ENCODE results near the gene MT4.
A peak's percentile ranks its signal among the peaks of the same experiment; 100 is the strongest.

MT4 gene

GRCh38 chr16:56564793-56565477 lies at the start of gene MT4:
Gene MT4, plus strand, starts transcription at chr16:56565073. Its CDS starts 56 bp downstream, at chr16:56565129.
- no peak for DNase-seq (ENCODE audit: low read depth in 1 of 2, low spot score in 1 of 2)

GRCh38 chr16:56515665-56516064 lies 49.2 kb upstream of the MT4 start:
- no peak for DNase-seq (ENCODE audit: low read depth in 1 of 2, low spot score in 1 of 2)

- DNase-seq (ENCODE audit: low read depth in 1 of 2, low spot score in 1 of 2) = no peak
Observed at GRCh38 chr16:56517206-56517605, 47.7 kb upstream of the MT4 start.

- DNase-seq (ENCODE audit: low read depth in 1 of 2, low spot score in 1 of 2) = no peak
Observed at GRCh38 chr16:56518425-56518824, 46.4 kb upstream of the MT4 start.

GRCh38 chr16:56519459-56520250 lies 45.2 kb upstream of the MT4 start, which contains the start of gene BBS2:
Gene BBS2, minus strand, starts transcription at chr16:56520024. Its CDS starts 162 bp downstream, at chr16:56519862.
- DNase-seq (ENCODE audit: low read depth in 1 of 2, low spot score in 1 of 2) = peak; percentile 89

- no peak for DNase-seq (ENCODE audit: low read depth in 1 of 2, low spot score in 1 of 2)
Observed at GRCh38 chr16:56520251-56520577, 44.7 kb upstream of the MT4 start.

- DNase-seq (ENCODE audit: low read depth in 1 of 2, low spot score in 1 of 2) = no peak
Observed at GRCh38 chr16:56525236-56525635, 39.6 kb upstream of the MT4 start.

- no peak for DNase-seq (ENCODE audit: low read depth in 1 of 2, low spot score in 1 of 2)
Observed at GRCh38 chr16:56530872-56531271, 34.0 kb upstream of the MT4 start.

- DNase-seq (ENCODE audit: low read depth in 1 of 2, low spot score in 1 of 2) = no peak
Observed at GRCh38 chr16:56532714-56533113, 32.2 kb upstream of the MT4 start.

GRCh38 chr16:56534847-56535383 lies 30.0 kb upstream of the MT4 start:
- DNase-seq (ENCODE audit: low read depth in 1 of 2, low spot score in 1 of 2) = no peak

- no peak for DNase-seq (ENCODE audit: low read depth in 1 of 2, low spot score in 1 of 2)
Observed at GRCh38 chr16:56538331-56538730, 26.5 kb upstream of the MT4 start.

GRCh38 chr16:56539656-56540055 lies 25.2 kb upstream of the MT4 start:
- no peak for DNase-seq (ENCODE audit: low read depth in 1 of 2, low spot score in 1 of 2)

- DNase-seq (ENCODE audit: low read depth in 1 of 2, low spot score in 1 of 2) = no peak
Observed at GRCh38 chr16:56542039-56542438, 22.8 kb upstream of the MT4 start.

GRCh38 chr16:56547120-56547948 lies 17.5 kb upstream of the MT4 start:
- no peak for DNase-seq (ENCODE audit: low read depth in 1 of 2, low spot score in 1 of 2)

- no peak for DNase-seq (ENCODE audit: low read depth in 1 of 2, low spot score in 1 of 2)
Observed at GRCh38 chr16:56547949-56548567, 16.8 kb upstream of the MT4 start.

- DNase-seq (ENCODE audit: low read depth in 1 of 2, low spot score in 1 of 2) = no peak
Observed at GRCh38 chr16:56549161-56549560, 15.7 kb upstream of the MT4 start.

GRCh38 chr16:56549744-56550385 lies 15.0 kb upstream of the MT4 start:
- no peak for DNase-seq (ENCODE audit: low read depth in 1 of 2, low spot score in 1 of 2)

- DNase-seq (ENCODE audit: low read depth in 1 of 2, low spot score in 1 of 2) = no peak
Observed at GRCh38 chr16:56551796-56552738, 12.8 kb upstream of the MT4 start.

GRCh38 chr16:56554441-56554840 lies 10.4 kb upstream of the MT4 start:
- no peak for DNase-seq (ENCODE audit: low read depth in 1 of 2, low spot score in 1 of 2)

Data from stimulated activated CD4-positive, alpha-beta T cell treated with anti-CD3 and anti-CD28 coated beads, Interleukin-15, amount 100 ng/mL, for 1 hour (primary cell).